Loucy (cell line): ENCODE data around the gene NCR2.

Experiments used
- EZH2phosphoT487 ChIP-seq: fragments of 200-600 bp; IDR thresholded peaks from 2 replicates; pipeline ENCODE4 v1.6.1; 2018; ENCODE audit warnings: antibody characterized with exemption, mild to moderate bottlenecking, moderate library complexity, borderline replicate concordance
- TF ChIP-seq, protein P1 (sequence below): fragments of 200-600 bp; sonication (generic); conservative IDR thresholded peaks from 2 replicates; pipeline ENCODE4 v1.5.1; 2014; ENCODE audit warnings: mild to moderate bottlenecking, antibody characterized with exemption, low read length

DNA sequence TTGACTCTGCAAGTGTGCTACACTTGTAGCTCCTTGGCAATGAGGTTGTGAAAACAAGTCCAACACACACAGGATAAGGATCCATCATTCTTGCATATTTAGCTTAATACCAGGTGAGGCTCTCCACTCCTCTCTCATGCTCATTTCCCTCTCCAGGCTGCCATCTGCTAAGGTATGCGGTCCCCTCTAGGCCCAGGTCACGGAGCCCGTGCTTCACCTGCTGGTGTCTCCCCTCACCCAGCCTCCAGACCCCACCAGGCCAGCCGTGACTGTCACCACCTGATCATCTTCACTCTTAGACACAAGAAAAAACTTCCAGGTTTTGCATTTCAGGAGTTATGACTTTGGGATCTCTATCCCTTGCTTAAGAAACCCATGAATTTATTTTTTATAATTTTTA lies 14.2 kb upstream of the NCR2 start:
- TF ChIP-seq, protein P1, sequence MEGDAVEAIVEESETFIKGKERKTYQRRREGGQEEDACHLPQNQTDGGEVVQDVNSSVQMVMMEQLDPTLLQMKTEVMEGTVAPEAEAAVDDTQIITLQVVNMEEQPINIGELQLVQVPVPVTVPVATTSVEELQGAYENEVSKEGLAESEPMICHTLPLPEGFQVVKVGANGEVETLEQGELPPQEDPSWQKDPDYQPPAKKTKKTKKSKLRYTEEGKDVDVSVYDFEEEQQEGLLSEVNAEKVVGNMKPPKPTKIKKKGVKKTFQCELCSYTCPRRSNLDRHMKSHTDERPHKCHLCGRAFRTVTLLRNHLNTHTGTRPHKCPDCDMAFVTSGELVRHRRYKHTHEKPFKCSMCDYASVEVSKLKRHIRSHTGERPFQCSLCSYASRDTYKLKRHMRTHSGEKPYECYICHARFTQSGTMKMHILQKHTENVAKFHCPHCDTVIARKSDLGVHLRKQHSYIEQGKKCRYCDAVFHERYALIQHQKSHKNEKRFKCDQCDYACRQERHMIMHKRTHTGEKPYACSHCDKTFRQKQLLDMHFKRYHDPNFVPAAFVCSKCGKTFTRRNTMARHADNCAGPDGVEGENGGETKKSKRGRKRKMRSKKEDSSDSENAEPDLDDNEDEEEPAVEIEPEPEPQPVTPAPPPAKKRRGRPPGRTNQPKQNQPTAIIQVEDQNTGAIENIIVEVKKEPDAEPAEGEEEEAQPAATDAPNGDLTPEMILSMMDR: no peak
- TF ChIP-seq EZH2phosphoT487: no peak
